ENCODE results near the gene LMF1.

LMF1 gene

GRCh38 chr16:935684-936083, 35.1 kb downstream of the LMF1 start:
- H3K4me1 Mint-ChIP-seq: no peaks in the 10 kb centered on the region

GRCh38 chr16:934178-934577, 36.6 kb downstream of the LMF1 start:
- no peak for TF ChIP-seq CTCF (IDR thresholded peaks at IDR 0.05; ENCODE audit: unreplicated experiment in 3 of 3)
- Mint-ChIP-seq H3K4me3 (no peak overlapping the region), H3K27ac (peak overlapping the region in 1 of 3 experiments; percentile 26), H3K9me3 (peaks cover 5% of the 10 kb centered on the region), H3K4me1 (no peaks in the 10 kb centered on the region), H3K27me3 (ENCODE audit: low read depth) (no peaks in the 10 kb centered on the region), H3K36me3 (ENCODE audit: low read depth) (peaks cover 40% of the 10 kb centered on the region)

More at GRCh38 chr16:935684-936083, 35.1 kb downstream of the LMF1 start:
- Mint-ChIP-seq H3K27ac (no peak overlapping the region), H3K9me3 (peaks cover 13% of the 10 kb centered on the region), H3K27me3 (ENCODE audit: low read depth) (no peaks in the 10 kb centered on the region), H3K4me3 (no peak overlapping the region), H3K36me3 (ENCODE audit: low read depth) (peaks cover 45% of the 10 kb centered on the region)
- TF ChIP-seq CTCF (IDR thresholded peaks at IDR 0.05; ENCODE audit: unreplicated experiment in 3 of 3): no peak

- H3K9me3 Mint-ChIP-seq: peaks cover 2% of the 10 kb centered on the region
- no peak for TF ChIP-seq CTCF (IDR thresholded peaks at IDR 0.05; ENCODE audit: unreplicated experiment in 3 of 3)
- H3K4me3 Mint-ChIP-seq: no peak overlapping the region
- H3K27ac Mint-ChIP-seq: peak overlapping the region in 1 of 3 experiments; percentile 26
- H3K4me1 Mint-ChIP-seq: no peaks in the 10 kb centered on the region
- peaks cover 37% of the 10 kb centered on the region for H3K36me3 Mint-ChIP-seq (ENCODE audit: low read depth)
- H3K27me3 Mint-ChIP-seq (ENCODE audit: low read depth): peaks cover 3% of the 10 kb centered on the region
Measured at GRCh38 chr16:933581-933980, 37.2 kb downstream of the LMF1 start.

GRCh38 chr16:932831-933330, 37.9 kb downstream of the LMF1 start:
- no peaks in the 10 kb centered on the region for H3K9me3 Mint-ChIP-seq
- no peak for TF ChIP-seq CTCF (IDR thresholded peaks at IDR 0.05; ENCODE audit: unreplicated experiment in 3 of 3)
- peaks cover 34% of the 10 kb centered on the region for H3K36me3 Mint-ChIP-seq (ENCODE audit: low read depth)
- peak overlapping the region in 1 of 3 experiments; percentile 68 for H3K27ac Mint-ChIP-seq
- no peak overlapping the region for H3K4me3 Mint-ChIP-seq
- H3K27me3 Mint-ChIP-seq (ENCODE audit: low read depth): peaks cover 3% of the 10 kb centered on the region
- H3K4me1 Mint-ChIP-seq: no peaks in the 10 kb centered on the region

- Mint-ChIP-seq H3K4me1 (no peaks in the 10 kb centered on the region), H3K4me3 (no peak overlapping the region), H3K9me3 (no peaks in the 10 kb centered on the region), H3K36me3 (ENCODE audit: low read depth) (peaks cover 39% of the 10 kb centered on the region), H3K27ac (peak overlapping the region in 1 of 3 experiments; percentile 93), H3K27me3 (ENCODE audit: low read depth) (peaks cover 3% of the 10 kb centered on the region)
- no peak for TF ChIP-seq CTCF (IDR thresholded peaks at IDR 0.05; ENCODE audit: unreplicated experiment in 3 of 3)
Measured at GRCh38 chr16:931626-932500, 38.9 kb downstream of the LMF1 start.
